OCI-LY3 (cell line): Measurements from ENCODE around the gene OR2AT4.
A peak's percentile ranks its signal among the peaks of the same experiment; 100 is the strongest.

Experiments used
- H2AFZ ChIP-seq: fragments of 200-600, 300-600 bp; shearing (Covaris generic); 2 replicates; pipeline ENCODE4 v1.6.0; 2014; ENCODE audit warnings: antibody characterized with exemption, low read depth, low read length
- H3K27ac ChIP-seq: fragments of 200-600, 300-600 bp; sonication (generic); 2 replicates; pipeline ENCODE4 v1.5.1; 2014; ENCODE audit warnings: mild to moderate bottlenecking, low read length, moderate library complexity, mixed read lengths
- H3K27me3 ChIP-seq: fragments of 200-600, 300-600 bp; sonication (generic); 2 replicates; pipeline ENCODE4 v1.6.1; 2014; ENCODE audit warnings: low read depth, low read length, mixed read lengths
- H3K36me3 ChIP-seq: fragments of 200-600, 300-600 bp; sonication (generic); replicated peaks from 2 replicates; pipeline ENCODE3; 2014; ENCODE audit warnings: low read depth, low read length, mixed read lengths
- H3K4me1 ChIP-seq: fragments of 300-600, 200-600 bp; sonication (generic); 2 replicates; pipeline ENCODE4 v1.6.1; 2014; ENCODE audit warnings: low read length, mixed read lengths
- H3K4me2 ChIP-seq: fragments of 200-600, 300-600 bp; sonication (generic); 2 replicates; pipeline ENCODE4 v1.6.1; 2014; ENCODE audit warnings: low read length, mixed read lengths
- H3K4me3 ChIP-seq: fragments of 300-600, 200-600 bp; sonication (generic); 2 replicates; pipeline ENCODE4 v1.5.1; 2014; ENCODE audit warnings: antibody characterized with exemption, mild to moderate bottlenecking, low read length, moderate library complexity
- H3K79me2 ChIP-seq: fragments of 300-600, 200-600 bp; shearing (Covaris generic); 2 replicates; pipeline ENCODE4 v1.6.1; 2014; ENCODE audit warnings: mild to moderate bottlenecking, low read length, mixed read lengths
- H3K9ac ChIP-seq: fragments of 300-600, 200-600 bp; shearing (Covaris generic); 2 replicates; pipeline ENCODE4 v1.6.0; 2014; ENCODE audit warnings: mild to moderate bottlenecking, low read length, moderate library complexity
- H3K9me3 ChIP-seq: fragments of 200-600, 300-600 bp; shearing (Covaris generic); 2 replicates; pipeline ENCODE4 v1.6.1; 2014; ENCODE audit warnings: low read length, mixed read lengths; ENCODE audit not compliant: insufficient read depth
- H4K20me1 ChIP-seq: fragments of 200-600, 300-600 bp; sonication (generic); 2 replicates; pipeline ENCODE4 v1.6.1; 2016; ENCODE audit warnings: low read length, mixed read lengths; ENCODE audit not compliant: insufficient read depth
- EZH2phosphoT487 ChIP-seq: fragments of 200-600 bp; shearing (Covaris generic); IDR thresholded peaks from 2 replicates; pipeline ENCODE4 v1.6.1; 2018; ENCODE audit warnings: antibody characterized with exemption, mixed run types, low read depth
- TF ChIP-seq, protein P1 (sequence below): fragments of 200-600, 300-600 bp; sonication (generic); IDR thresholded peaks from 2 replicates; pipeline ENCODE4 v1.5.1; 2014; ENCODE audit warnings: antibody characterized with exemption, low read length, low read depth

Gene OR2AT4

DNA sequence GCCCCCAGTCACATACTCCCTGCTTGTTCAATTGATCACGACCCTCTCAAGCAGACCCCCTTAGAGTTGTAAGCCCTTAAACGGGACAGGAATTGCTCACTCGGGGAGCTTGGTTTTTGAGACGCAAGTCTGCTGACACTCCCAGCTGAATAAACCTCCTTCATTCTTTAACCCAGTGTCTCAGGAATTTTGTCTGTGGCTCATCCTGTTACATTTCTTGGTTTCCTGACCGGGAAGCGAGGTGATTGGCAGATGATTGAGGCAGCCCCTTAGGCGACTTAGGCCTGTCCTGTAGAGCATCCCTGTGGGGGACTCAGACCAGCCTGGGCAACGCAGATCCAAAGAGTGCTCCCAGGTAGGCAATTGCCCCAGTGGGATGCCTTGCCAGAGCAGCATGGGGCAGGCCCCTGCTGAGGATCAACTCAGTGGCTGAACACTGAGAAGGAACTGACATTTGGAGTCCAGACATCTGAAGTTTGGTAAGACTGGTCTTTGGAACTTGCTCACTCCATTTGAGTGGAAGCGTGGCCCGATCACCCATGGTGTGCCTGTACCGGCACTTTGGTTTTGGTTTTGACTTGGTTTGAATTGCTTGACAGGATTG, 56.4 kb downstream of the OR2AT4 start:
- H3K4me1 ChIP-seq = peaks cover 32% of the 10 kb centered on the region
- H3K9me3 ChIP-seq = no peaks in the 10 kb centered on the region; the same call in 1 of the 2 replicates
- no peak overlapping the region for H3K27ac ChIP-seq
- no peaks in the 10 kb centered on the region for H3K79me2 ChIP-seq
- TF ChIP-seq, protein P1, sequence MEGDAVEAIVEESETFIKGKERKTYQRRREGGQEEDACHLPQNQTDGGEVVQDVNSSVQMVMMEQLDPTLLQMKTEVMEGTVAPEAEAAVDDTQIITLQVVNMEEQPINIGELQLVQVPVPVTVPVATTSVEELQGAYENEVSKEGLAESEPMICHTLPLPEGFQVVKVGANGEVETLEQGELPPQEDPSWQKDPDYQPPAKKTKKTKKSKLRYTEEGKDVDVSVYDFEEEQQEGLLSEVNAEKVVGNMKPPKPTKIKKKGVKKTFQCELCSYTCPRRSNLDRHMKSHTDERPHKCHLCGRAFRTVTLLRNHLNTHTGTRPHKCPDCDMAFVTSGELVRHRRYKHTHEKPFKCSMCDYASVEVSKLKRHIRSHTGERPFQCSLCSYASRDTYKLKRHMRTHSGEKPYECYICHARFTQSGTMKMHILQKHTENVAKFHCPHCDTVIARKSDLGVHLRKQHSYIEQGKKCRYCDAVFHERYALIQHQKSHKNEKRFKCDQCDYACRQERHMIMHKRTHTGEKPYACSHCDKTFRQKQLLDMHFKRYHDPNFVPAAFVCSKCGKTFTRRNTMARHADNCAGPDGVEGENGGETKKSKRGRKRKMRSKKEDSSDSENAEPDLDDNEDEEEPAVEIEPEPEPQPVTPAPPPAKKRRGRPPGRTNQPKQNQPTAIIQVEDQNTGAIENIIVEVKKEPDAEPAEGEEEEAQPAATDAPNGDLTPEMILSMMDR = no peak
- no peak for TF ChIP-seq EZH2phosphoT487
- H3K4me3 ChIP-seq = no peak overlapping the region
- H2AFZ ChIP-seq = no peak overlapping the region
- no peaks in the 10 kb centered on the region for H4K20me1 ChIP-seq
- no peak overlapping the region for H3K9ac ChIP-seq
- no peak overlapping the region for H3K4me2 ChIP-seq
- no peaks in the 10 kb centered on the region for H3K27me3 ChIP-seq
- peaks cover 6% of the 10 kb centered on the region for H3K36me3 ChIP-seq

DNA sequence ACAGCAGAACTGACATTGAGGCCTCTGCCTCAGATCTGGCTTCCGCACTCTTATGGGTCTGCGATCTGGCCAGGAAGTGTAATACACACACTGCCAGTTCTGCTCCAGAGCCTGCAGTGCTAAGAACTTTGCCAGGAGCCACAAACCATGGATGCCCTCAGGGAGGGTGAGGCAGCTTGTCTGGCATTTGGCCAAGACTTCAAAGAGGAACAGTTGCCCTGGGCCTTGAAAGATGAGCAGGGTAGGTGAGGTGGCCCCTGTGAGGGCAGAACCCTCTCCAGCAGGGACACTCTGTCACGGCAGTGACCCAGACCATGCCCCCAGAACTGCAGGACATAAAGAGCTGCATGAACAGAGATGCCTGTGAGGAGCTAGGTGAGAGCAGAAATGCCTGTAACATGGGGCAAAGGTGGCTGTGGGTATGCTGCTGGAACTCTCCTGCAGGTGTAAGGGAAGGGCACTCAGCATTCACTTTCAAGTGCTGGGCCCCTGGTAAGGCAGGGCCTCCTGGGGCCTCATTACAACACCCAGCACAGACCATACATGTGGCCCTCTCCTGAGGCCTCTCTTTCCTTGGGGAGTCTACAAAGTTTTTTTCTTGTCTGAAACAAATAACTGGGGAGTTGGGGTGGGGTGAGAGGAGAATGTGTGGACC, 60.6 kb downstream of the OR2AT4 start:
- Histone ChIP-seq H3K9me3 (no peaks in the 10 kb centered on the region), H3K4me2 (no peak overlapping the region), H3K27ac (no peak overlapping the region; the same call in 1 of the 2 replicates), H3K36me3 (peaks cover 6% of the 10 kb centered on the region), H3K79me2 (no peaks in the 10 kb centered on the region), H3K4me1 (peaks cover 25% of the 10 kb centered on the region), H3K9ac (no peak overlapping the region), H4K20me1 (no peaks in the 10 kb centered on the region), H3K27me3 (no peaks in the 10 kb centered on the region), H3K4me3 (no peak overlapping the region), H2AFZ (peak overlapping the region; percentile 67; the same call in 1 of the 2 replicates)
- no peak for TF ChIP-seq EZH2phosphoT487
- TF ChIP-seq, protein P1 = no peak

DNA sequence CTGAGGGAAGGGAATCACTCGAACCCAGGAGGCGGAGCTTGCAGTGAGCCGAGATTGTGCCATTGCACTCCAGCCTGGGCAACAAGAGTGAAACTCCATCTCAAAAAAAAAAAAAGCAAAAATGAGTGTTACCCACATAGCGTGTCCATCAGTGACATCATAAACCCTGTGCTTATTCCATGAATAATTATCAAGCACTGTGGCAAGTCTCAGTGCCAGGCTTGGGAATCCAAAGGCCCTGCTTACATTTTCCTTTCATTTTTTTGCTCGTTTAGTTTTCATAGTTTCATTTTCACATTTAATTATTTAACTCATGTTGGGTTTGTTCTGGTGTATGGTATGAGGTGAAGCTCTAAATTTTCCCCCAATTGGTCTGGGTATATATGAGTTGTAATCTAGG, 61.4 kb downstream of the OR2AT4 start:
- no peak overlapping the region for H2AFZ ChIP-seq
- peaks cover 31% of the 10 kb centered on the region for H3K4me1 ChIP-seq
- H3K27me3 ChIP-seq = no peaks in the 10 kb centered on the region
- H3K36me3 ChIP-seq = peaks cover 6% of the 10 kb centered on the region
- no peak overlapping the region for H3K27ac ChIP-seq
- H3K9ac ChIP-seq = no peak overlapping the region
- H3K4me3 ChIP-seq = no peak overlapping the region
- H3K4me2 ChIP-seq = peak overlapping the region; percentile 5; the same call in 1 of the 2 replicates
- H4K20me1 ChIP-seq = no peaks in the 10 kb centered on the region
- TF ChIP-seq, protein P1 = no peak
- no peak for TF ChIP-seq EZH2phosphoT487
- no peaks in the 10 kb centered on the region for H3K9me3 ChIP-seq
- H3K79me2 ChIP-seq = no peaks in the 10 kb centered on the region

DNA sequence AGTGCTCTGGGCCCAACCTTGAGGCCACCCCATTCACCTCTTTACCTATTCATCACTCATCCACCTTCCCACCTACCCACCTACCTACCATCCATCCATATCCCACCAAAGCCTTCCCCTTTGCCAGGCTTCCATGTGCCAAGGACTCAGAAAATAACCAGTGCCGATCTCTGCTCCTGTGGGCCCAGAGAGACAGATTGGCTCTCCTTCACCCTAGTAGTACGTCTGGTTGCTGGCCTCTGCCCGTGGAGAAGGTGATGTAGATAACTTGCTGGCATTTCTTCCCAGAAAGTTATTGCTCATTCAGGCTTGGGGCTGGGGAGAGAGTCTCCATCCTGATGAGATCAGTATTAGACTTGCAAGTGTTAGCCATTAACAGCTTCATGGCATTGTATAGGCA, 62.8 kb downstream of the OR2AT4 start:
- TF ChIP-seq EZH2phosphoT487 = no peak
- TF ChIP-seq, protein P1 = no peak

More for the DNA sequence above, 62.8 kb downstream of the OR2AT4 start:
- H4K20me1 ChIP-seq = no peaks in the 10 kb centered on the region
- H2AFZ ChIP-seq = no peak overlapping the region
- H3K9me3 ChIP-seq = no peaks in the 10 kb centered on the region
- H3K9ac ChIP-seq = no peak overlapping the region
- no peak overlapping the region for H3K4me3 ChIP-seq
- H3K79me2 ChIP-seq = no peaks in the 10 kb centered on the region
- H3K27me3 ChIP-seq = no peaks in the 10 kb centered on the region
- H3K4me1 ChIP-seq = peaks cover 43% of the 10 kb centered on the region
- H3K4me2 ChIP-seq = no peak overlapping the region
- H3K36me3 ChIP-seq = peaks cover 3% of the 10 kb centered on the region
- H3K27ac ChIP-seq = no peak overlapping the region
